Measurements from ENCODE around the gene HAP1. TPM values are rescaled to one million over a fixed set of nuclear protein-coding genes. Genes with fewer than 3 reads are reported as not detected.
"Not testable (repeated sequence)": the region's sequence is repeated elsewhere in the genome, so short reads cannot be mapped to it uniquely, and the experiment has no call there.

Gene HAP1
- total RNA-seq, 1 donor from 2014 or later = 0.08 TPM

DNA sequence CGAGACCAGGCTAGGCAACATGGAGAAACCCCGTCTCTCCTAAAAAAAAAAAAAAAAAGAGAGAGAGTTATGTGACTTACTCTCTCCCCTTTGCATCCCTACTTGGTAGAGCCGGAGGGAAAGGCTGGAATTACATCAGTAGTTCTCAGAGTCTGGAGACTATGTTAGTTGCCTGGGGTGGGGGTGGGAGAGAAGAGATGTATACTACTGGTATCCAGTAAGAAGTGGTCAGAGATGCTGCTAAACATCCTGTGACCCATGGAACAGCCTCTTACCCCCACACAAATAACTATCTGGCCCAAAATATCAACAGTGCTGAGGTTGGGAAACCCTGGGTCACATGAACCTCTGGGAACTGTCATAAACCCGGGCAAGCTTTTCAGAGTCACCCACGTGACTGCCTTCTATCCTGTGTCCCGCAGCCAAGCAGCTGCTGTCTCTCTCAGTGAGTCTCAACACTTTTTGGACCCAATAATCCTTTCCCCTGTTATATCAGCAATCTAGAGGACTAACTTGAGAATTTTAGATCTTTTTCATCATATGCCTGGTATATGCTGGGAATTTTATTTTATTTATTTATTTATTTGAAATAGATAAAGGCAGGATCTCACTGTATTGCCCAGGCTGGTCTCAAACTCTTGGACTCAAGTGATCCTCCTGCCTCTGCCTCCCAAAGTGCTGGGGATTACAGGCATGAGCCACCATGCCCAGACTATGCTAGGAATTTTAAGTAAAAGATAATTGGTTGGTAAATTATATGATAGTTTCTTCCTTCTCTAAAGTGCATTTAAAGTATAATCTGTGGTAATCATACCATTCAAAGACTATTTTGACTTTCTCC, 37.1 kb downstream of the HAP1 start:
- intact Hi-C loops (cut with DNase I) = no loop called here

DNA sequence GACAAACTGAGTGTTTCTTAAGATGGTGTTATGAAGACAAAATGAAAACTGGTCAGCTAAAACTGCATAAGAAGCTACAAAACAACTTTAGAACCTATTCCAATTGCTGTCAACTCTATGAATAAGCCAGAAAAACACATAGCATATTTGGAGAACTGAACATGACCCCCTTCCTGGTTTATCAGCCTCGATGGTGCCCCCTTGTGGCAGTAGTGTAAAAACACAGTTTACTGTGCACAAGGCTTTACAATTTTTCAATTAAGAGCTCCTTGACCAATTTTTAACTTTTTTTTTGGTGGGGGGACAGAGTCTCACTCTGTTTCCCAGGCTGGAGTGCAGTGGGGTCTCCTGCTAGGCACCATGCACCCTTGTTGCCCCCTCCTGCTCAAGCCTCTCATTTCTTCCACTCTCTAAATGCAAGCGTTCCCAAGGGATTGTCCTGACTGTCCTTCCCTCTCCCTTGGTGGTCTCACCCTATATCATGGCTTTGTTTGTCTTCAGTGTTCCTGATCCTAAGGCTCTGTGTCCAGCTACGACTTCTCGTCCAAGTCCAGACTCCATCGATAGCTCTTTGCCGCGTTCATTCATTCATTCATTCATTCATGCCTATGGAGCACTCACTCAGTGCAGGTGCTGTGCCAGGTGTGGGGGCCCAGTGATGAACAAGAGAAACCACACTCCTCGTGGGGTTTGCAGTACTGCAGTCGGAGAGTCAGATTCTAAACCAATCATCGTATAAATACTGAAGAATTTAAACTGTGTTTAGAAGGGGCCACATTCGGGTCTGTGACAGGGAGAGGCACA, 38.3 kb downstream of the HAP1 start:
- intact Hi-C loops (cut with DNase I) = no loop called here

More for the DNA sequence above, 37.1 kb downstream of the HAP1 start:
- DNase-seq (ENCODE audit: low spot score) = no peak

DNA sequence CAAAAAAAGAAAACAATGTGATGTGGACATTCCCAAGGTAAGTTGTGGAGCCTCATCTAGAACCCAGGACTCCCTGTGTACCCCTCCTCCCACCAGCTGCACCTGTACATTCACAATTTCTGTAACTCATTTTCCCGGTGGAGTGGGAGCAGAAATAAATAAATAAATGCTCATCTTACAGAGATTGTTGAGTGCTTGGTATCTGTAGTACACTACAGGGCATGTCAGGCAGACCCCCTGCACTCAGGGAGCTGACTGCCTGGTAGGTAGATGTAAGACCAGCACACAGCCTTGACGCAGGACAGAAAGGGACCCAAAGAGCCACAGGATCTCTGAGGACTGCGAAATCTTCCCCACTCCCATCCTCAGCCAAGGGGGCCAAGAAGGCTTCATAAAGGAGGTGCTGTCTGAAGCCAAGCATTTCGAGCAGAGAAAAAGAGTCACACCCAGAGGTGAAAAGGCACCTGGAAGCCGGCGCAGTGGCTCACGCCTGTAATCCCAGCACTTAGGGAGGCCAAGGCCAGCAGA, 39.2 kb downstream of the HAP1 start:
- DNase-seq (ENCODE audit: low spot score) = no peak
- intact Hi-C loops (cut with DNase I) = no loop called here

More for the DNA sequence above, 38.3 kb downstream of the HAP1 start:
- no peak for DNase-seq (ENCODE audit: low spot score)

DNA sequence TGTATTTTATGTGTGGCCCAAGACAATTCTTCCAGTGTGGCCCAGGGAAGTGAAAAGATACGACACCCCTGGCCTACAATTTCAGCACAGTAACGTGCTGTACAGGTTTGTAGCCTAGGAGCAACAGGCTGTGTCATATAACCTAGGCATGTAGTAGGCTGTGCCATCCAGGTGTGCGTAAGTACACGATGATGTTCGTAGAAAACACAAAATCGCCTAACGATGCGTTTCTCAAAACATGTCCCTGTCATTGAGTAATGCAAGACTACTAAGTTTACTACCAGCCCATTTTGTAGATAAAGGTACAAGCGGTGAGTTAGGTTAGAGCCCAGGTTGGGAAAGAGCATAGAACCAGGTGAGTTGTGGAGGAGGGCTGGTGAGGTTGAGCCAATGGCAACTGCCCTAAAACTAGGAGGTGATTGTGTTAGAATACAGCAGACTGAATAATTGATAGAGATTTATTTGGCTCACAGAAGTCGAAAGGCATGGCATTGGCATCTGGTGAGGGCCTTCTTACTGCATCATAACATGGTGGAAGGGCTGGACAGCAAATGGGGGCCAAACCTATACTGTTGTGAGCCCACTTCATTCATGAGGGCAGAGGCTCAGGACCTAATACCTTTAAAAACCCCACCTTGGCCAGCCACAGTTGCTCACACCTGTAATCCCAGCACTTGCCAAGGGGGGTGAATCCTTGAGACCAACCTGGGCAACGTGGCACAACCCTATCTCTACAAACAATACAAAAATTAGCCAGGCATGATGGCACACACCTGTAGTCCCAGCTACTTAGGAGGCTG, 41.5 kb downstream of the HAP1 start:
- DNase-seq (ENCODE audit: low spot score) = no peak
- intact Hi-C loops (cut with DNase I) = no loop called here

DNA sequence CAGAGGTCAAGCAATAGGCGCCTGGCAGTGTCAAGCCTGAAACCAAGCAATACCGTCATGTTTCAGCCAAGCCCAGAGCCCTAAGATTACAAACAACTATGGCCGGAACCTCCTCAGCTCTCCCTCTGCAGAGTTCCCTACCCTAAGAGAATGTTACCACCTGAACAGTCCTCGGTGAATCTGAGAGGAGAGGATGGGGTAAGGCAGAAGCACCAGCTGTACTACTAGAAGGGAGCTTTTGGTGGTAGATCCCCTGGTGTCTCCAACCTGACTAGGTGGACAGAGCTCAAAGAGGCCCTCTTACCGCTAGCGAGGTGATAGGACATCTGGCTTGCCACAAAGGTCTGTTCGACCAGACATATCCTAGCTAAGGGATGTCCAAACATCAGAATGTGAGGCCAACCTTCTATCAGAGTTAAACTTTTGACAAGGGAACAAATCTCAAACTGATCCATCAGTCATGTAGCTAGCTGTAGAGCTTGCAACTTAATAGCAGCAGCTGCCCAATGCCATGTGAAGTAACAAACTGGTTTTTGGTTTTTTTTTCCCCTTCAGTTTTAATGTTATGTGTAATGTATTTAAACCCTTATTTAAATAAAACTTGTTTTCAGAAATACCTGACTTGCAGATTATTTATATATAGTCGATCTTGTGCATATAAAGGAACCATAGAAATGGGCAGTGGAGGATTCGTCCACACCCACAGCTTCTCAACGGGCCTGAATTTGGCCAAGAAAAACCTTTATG, 43.2 kb downstream of the HAP1 start:
- intact Hi-C loops (cut with DNase I) = no loop called here
- no peak for DNase-seq (ENCODE audit: low spot score)

DNA sequence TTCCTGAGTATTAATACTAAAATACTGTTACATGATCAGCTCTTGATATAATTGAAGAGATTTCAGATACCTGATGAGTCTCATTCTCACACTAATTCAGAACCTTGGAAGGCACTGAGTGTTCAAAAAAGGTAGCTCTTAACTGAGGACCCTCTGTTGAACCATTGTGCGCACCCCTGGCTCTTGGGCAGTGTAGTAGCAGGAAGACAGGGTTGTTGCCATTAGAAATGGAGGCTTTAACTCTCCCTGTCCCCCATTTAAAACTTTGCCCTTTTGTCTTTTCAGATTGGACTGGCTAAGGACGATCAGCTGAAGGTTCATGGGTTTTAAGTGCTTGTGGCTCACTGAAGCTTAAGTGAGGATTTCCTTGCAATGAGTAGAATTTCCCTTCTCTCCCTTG, 43.9 kb downstream of the HAP1 start:
- DNase-seq (ENCODE audit: low spot score) = no peak
- intact Hi-C loops (cut with DNase I) = no loop called here

DNA sequence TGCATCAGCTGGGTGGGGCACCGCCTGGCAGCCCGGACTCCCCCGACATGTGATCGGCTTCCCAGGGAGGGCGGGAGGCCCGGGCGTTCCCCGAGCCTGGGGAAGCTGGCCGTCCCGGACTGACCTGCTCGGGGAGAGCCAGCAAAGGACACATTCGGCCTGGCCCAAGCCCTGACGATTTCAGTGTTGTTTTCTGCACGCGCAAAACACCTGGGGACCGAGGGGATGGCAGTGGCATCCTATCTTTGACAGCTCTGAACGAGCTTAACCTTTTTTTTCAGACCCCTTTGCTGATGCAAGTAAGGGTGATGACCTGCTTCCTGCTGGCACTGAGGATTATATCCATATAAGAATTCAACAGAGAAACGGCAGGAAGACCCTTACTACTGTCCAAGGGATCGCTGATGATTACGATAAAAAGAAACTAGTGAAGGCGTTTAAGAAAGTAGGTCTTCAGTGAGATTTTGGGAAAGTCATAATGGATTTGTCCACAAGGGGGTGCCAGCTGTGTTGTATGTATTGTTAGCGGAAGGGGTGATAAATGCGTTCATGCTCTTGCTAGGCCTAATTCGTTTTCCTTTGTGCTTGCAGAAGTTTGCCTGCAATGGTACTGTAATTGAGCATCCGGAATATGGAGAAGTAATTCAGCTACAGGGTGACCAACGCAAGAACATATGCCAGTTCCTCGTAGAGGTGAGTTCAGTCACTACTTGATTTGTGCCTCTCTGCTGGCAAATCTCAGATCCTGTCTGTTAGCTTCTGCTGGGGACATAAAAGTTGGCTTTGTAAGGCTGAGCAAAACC, 44.7 kb downstream of the HAP1 start:
- DNase-seq (ENCODE audit: low spot score) = no peak
- intact Hi-C loops (cut with DNase I) = loop anchor here (2.0 kb wide), 1 partner anchor 97 kb away; the partner anchor contains the start of gene JUP

DNA sequence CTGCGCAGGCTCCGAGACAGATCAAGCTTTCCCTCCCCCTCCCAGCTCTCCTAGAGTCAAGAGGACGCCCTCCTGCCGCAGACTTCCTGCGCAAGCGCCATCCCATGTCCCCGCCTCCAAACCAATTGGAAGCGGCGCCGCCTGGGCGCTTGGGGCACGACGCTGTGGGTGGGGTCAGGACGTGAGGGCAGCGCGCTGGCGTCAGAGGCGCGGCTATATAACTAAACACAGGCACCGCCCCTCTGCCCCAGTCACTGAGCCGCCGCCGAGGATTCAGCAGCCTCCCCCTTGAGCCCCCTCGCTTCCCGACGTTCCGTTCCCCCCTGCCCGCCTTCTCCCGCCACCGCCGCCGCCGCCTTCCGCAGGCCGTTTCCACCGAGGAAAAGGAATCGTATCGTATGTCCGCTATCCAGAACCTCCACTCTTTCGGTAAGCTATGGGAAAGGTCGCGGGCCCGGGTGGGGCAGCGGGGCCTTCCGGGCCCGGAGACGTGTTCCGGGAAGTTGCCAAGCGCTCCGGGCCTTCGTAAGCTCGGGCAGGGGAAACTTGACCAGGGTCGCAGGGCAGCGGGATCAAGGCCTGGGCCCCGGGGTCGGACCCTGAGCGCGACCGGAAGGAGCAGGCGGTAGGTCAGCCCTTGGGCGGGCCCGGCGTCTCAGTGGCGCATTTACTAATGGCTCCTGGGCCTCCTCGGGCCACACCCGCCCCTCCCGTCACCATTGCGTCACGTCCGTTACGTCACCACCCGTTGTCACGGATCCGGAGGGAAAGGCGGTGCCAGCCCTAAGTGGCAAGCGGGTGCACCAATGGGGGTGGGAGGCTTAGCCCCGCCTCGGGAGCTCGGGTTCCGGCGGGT, 45.6 kb downstream of the HAP1 start, which contains the start of gene EIF1:
Gene EIF1, plus strand, starts transcription at position 245 of the 856 bp plus-strand sequence. Its CDS starts 154 bp downstream, at position 399.
- peak; percentile 100 for DNase-seq (ENCODE audit: low spot score)
- intact Hi-C loops (cut with DNase I) = loop anchor here (2.0 kb wide), 1 partner anchor 98 kb away; the partner anchor contains the start of gene JUP

DNA sequence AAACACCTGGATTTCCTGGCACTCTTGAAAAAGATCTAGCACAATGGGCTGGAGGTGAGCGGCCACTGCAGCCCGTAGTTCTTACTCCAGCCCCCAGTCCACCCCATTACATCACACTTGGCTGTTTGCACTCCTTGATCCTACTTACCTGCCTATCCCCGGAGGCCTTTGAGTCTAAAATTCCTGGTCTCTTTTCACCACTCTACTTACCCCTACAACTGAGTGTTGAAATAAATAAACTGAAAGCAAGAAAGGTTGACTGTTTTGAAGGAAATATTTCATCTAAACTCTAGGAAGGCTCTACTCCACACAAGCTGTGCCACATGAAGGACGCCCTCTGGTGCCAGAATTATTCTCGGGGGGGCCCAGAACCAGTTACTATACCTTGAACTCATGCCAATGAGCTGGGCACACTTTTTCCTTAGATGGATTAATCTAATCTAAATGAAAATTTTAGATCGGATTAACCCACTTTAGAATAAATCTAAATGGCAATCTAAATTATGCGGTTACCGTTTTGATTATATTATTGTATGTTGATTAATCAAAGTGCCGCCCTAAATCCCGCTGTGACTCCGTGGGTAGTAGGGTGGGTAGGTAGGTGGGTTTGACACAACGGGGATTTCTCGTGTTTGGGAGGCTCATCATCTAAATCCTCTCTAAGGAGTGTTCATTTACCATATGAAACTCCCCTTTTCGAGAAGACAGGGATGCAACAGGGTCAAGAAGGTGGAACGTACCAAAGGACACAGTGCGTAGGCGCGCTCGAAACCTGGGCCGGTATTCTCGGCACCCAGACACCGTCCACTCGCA, 46.4 kb downstream of the HAP1 start:
- DNase-seq (ENCODE audit: low spot score) = no peak
- intact Hi-C loops (cut with DNase I) = loop anchor here (2.0 kb wide), 1 partner anchor 99 kb away; the partner anchor contains the start of gene JUP

DNA sequence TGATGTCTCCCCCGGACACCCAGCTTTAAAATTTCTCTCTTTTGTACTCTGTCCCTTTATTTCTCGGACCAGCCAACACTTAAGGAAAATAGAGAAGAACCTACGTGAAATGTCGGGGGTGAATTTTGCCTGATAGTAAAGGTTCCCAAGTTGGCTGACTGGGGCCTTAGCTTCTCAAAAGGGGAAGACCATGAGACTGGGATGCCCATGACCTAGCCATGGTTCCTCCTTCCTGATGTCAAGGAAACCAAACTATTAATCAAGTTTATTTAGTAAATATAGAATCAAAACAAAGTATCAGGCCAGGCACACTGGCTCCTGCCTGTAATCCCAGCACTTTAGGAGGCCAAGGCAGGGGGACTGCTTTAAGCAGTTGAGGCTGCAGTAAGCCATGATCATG, 48.2 kb downstream of the HAP1 start:
- intact Hi-C loops (cut with DNase I) = no loop called here
- DNase-seq (ENCODE audit: low spot score) = no peak

DNA sequence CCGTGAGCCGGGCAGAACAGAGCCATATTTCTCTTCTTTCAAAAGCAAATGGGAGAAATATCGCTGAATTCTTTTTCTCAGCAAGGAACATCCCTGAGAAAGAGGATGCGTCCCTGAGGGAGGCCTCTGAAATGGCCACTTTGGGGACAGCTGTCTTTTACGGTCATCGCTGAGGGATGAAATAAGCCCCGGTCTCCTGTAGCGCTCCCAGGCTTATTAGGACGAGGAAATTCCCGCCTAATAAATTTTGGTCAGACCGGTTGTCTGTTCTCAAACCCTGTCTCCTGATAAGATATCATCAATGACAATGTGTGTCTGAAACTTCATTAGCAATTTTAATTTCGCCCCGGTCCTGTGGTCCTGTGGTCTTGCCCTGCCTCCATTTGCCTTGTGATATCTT, 48.7 kb downstream of the HAP1 start:
- DNase-seq (ENCODE audit: low spot score); intact Hi-C loops (cut with DNase I): not testable (repeated sequence)

DNA sequence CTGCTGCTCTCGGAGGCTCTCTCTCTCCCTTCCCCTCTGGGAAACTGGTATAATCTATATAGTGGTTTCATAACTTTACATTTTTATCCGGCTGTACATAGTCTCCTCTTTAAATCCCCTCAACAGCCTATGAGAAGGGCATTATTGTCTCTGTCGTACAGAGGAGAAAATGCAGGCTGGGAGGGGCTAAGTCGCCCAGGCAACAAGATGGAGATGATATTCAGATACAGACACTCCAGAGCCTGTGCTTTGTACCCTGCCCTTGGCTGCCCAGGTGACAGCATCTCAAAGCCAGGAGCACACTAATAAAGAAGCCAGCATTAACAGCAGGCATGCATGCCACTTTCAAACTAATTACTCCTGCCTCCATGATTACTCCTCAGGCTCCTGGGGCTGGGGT, 50.4 kb downstream of the HAP1 start:
- DNase-seq (ENCODE audit: low spot score) = no peak
- intact Hi-C loops (cut with DNase I) = no loop called here

DNA sequence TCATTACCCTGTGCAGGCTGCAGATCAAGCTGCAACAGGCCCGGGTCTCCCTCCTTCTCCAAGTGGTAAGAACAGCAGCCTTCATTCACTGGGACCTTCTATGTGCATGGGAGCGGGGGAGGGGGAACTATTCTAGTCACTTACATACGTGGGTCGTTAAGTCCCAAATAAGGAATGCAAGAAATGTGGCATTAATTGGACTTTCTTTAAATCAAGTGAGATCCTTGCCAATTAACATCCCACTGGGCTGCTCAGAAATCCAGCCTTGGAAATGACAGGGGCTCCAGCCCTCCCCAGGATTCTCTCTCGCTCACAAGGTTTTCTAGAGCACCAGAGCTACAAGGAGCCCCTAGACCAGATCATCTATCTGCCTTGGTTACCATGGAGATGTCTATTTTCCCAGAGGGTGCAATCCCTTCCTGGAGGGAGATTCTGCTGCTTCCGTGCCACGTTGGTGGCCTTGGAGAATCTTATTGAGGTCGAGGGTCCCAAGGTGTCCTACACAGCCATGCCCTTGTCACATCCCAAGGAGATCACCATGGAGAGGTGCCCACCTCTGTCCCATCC, 50.9 kb downstream of the HAP1 start:
- DNase-seq (ENCODE audit: low spot score) = no peak
- intact Hi-C loops (cut with DNase I) = no loop called here

DNA sequence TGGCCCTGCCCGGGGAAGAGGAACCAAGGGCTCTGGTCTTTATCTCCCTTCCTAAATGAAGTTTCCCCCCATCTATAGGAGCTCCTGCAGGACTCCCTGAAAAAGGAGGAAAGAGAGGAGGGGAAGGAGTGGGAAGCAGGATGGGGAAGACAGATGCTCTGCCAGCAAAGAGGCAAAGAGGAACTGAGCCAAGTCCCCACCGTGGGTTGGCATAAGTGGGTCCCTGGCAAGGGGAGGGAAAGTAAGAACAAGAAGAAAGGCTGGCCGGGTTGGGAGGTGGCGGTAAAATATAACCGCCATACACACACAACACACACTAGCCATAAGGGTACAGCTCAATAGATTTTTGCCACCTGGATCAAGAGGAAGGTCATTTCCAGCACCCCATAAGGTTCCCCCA, 51.8 kb downstream of the HAP1 start:
- DNase-seq (ENCODE audit: low spot score) = no peak
- intact Hi-C loops (cut with DNase I) = no loop called here

DNA sequence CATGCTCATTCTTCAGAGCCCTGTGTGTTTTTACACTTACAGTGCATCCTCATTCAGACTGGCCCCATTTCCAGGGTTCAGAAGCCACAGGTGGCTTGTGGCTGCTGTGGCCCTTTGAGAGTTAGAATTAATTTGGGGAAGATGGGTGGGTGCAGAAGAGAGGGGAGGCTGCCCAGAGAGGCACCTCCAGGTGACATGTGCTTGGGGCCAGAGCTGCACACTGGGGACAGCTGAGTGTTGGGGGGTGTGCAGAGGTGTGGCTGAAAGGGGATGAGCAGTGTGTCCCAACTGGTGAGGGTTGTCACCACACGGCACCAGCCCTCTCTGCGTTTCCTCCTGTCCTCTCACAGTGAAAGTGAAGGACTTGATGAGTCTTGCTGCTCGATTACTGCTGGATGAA, 52.7 kb downstream of the HAP1 start:
- intact Hi-C loops (cut with DNase I) = no loop called here
- no peak for DNase-seq (ENCODE audit: low spot score)

Measured in cardiac septum (tissue), 1 donor.